ENCODE measurements around the gene SMIM30.
"Not testable (repeated sequence)": the region's sequence is repeated elsewhere in the genome, so short reads cannot be mapped to it uniquely, and the experiment has no call there.

The SMIM30 gene, protein sequence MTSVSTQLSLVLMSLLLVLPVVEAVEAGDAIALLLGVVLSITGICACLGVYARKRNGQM

DNA sequence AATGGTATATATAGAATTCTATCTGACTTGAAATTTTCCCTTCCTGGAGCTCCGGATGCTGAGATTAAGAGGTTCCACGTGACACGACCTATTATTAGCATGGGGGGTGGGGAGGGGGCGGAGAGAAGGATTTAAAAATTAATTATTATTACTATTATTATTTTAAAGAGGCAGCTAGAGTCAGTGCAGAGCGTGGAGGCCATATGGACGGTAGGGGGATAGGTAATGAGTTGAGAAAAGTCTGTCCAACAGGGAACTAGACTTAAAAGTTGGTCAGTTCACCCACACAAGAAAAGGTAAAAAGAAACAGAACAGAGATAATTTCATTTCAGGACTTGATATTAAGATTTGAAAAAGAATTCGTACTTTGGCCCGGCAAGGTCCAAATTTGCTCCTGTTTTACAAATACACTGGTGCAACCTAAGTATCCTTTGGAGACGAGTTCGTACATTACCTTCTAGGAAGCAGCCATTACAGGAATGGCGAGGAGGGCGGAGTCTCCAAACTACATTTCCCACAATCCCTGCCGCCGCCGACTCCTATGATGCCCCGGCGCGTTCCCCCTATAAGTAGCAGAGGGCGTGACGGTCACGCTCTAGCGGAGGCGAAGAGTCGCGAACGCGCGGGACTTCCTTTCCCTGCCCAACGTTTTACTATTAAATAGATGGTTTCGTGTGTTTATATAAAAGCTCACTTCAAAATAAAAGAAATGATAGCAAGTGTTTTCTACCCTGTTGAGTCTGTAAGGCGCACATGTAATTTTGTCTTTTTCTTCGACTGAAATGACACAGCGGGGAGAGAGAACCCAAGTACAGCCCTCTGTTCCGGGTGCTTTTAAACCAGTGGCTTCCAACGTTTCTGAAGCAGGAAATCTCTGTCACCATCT lies at the start of gene SMIM30:
SMIM30 (minus strand) TSS at position 481 of the 886 bp plus-strand sequence. CDS start 976 bp downstream, outside the sequence.
- TF ChIP-seq, protein P1, sequence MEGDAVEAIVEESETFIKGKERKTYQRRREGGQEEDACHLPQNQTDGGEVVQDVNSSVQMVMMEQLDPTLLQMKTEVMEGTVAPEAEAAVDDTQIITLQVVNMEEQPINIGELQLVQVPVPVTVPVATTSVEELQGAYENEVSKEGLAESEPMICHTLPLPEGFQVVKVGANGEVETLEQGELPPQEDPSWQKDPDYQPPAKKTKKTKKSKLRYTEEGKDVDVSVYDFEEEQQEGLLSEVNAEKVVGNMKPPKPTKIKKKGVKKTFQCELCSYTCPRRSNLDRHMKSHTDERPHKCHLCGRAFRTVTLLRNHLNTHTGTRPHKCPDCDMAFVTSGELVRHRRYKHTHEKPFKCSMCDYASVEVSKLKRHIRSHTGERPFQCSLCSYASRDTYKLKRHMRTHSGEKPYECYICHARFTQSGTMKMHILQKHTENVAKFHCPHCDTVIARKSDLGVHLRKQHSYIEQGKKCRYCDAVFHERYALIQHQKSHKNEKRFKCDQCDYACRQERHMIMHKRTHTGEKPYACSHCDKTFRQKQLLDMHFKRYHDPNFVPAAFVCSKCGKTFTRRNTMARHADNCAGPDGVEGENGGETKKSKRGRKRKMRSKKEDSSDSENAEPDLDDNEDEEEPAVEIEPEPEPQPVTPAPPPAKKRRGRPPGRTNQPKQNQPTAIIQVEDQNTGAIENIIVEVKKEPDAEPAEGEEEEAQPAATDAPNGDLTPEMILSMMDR (conservative IDR thresholded peaks at IDR 0.05; ENCODE audit: low read depth, low read length), result no peak

DNA sequence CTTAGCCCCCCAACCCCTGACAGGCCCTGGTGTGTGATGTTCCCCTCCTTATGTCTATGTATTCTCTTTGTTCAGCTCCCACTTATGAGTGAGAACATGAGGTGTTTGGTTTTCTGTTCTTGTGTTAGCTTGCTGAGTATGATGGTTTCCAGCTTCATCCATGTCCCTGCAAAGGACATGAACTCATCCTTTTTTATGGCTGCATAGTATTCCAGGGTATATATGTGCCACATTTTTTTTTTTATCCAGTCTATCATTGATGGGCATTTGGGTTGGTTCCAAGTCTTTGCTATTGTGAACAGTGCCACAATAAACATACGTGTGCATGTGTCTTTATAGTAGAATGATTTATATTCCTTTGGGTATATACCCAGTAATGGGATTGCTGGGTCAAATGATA lies 47.8 kb upstream of the SMIM30 start:
- DNase-seq (ENCODE audit: low read depth); H3K4me3 ChIP-seq (ENCODE audit: low read depth, low read length): not testable (repeated sequence)

More for the DNA sequence above, at the start of gene SMIM30:
- peak within 1 kb of the TSS; percentile 74 for H3K4me3 ChIP-seq (ENCODE audit: low read depth, low read length)
- DNase-seq (ENCODE audit: low read depth), result peak; percentile 93

DNA sequence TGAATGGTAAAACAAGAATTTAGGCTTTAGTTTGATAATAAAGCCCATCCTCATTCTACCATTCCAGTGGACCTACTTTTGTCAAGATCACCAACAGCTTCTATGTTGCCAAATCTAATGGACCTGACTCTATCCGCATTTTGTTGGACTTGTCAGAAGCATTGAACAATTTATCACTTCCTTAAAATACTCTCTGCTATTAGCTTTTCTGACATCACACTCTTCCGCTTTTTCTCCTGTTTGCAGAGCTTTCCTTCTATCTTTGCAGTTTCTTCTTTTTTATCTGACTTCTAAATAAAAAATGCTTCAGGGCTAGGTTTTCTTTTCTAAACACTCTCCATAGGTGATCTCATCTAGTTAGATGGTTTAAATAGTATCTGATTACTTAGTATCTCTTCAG lies 42.7 kb upstream of the SMIM30 start:
- no peak for DNase-seq (ENCODE audit: low read depth)
- TF ChIP-seq, protein P1 (conservative IDR thresholded peaks at IDR 0.05; ENCODE audit: low read depth, low read length), result no peak
- H3K4me3 ChIP-seq (ENCODE audit: low read depth, low read length), result no peak overlapping the region

DNA sequence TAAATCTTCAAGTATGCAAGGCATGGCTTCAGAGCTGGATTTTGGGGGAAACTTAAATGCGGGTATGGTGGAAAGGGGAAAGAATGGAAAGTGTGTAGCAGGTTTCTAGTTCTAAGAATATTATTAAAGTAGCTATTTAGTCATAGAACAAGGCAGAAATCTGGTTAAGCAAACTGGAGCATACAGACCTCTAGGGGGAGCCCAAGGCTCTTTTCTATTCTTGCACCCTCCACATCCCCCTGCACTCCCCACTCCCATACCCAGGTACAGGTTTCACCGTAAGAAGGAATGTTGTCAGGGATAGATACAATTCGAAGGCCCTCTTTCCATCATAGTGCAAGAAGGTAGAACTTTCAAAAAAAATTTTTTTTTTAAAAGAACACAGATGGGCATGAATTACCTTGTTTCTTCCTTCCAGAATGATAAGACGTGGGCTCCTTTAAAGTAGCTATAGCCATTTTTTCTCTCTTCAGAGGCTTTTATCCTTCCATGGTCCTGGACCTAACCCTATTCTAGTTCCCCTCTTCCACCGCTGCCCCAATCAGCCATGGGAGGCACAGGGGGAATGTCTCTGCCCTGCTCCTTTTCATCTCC lies 41.5 kb upstream of the SMIM30 start:
- TF ChIP-seq, protein P1 (conservative IDR thresholded peaks at IDR 0.05; ENCODE audit: low read depth, low read length), result peak; percentile 91
- H3K4me3 ChIP-seq (ENCODE audit: low read depth, low read length), result no peak overlapping the region
- peak; percentile 66 for DNase-seq (ENCODE audit: low read depth)

DNA sequence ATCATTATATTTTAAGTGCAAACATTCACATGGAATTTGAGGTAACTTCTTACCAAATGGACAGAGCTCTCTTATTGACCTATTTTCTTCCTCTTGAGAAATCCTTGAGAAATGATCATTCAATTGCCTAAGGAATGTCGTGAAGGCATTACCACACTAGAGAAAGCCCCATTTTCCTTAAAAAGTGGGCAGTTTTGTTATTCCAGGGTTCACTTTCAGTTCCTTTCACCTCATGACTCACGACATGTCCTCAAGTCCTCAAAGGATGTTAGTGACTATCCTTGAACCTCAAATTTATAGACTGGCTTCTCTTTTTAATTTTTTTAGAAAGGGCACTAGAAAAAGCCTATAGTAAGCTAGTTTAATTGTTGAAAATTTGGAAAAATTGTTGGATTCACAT lies 40.4 kb upstream of the SMIM30 start:
- H3K4me3 ChIP-seq (ENCODE audit: low read depth, low read length), result no peak overlapping the region
- TF ChIP-seq, protein P1 (conservative IDR thresholded peaks at IDR 0.05; ENCODE audit: low read depth, low read length), result no peak
- no peak for DNase-seq (ENCODE audit: low read depth)

DNA sequence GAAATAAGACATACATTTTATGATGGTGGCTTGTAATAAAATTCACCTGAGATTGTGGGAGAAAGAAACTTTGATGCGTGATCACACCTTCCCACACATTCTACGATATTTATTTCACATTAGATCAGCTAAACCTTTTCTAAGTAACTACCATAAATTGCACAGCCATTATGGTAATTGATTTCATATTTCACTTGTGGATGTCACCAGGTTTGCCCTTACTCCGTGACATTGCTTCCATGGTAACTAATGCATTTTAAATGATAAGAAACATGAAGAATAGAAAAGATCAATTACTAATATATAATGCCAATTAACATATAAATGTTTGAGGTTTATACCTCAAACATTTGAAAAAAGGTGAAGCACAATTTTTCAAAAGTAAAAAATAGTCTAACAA lies 35.8 kb upstream of the SMIM30 start:
- no peak for DNase-seq (ENCODE audit: low read depth)
- TF ChIP-seq, protein P1 (conservative IDR thresholded peaks at IDR 0.05; ENCODE audit: low read depth, low read length), result no peak
- H3K4me3 ChIP-seq (ENCODE audit: low read depth, low read length), result no peak overlapping the region

DNA sequence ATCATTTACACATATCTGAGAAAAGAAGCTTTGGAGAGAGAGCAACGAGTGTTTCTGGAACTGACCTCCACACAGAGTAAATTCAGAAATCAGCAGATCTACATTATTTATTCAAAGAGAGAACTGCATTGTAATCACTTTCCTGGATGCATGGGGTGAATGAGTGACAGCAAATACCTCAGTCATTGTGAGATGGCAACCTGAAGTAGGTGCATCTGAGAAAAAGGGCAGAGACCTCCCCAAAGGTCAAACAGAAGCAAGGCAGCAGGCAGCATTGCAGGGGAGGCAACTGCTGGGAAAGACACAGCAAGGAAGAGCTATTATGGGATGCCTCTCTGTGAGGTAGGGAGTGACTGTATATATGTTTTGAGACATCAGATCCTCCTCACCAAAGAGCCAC lies 26.5 kb upstream of the SMIM30 start:
- DNase-seq (ENCODE audit: low read depth), result no peak
- TF ChIP-seq, protein P1 (conservative IDR thresholded peaks at IDR 0.05; ENCODE audit: low read depth, low read length), result no peak
- H3K4me3 ChIP-seq (ENCODE audit: low read depth, low read length), result no peak overlapping the region

All from choroid plexus epithelial cell (primary cell).